VCaP (cell line): ENCODE data around the gene TMOD1.
A peak's percentile ranks its signal among the peaks of the same experiment; 100 is the strongest.

ENCODE experiments used
- H3K27ac ChIP-seq: fragments of 450-650 bp; 2 replicates; pipeline ENCODE4 v1.5.1; 2017
- TF ChIP-seq, protein P1 (sequence below): fragments of 450-650 bp; conservative IDR thresholded peaks from 2 replicates; pipeline ENCODE4 v1.5.1; 2017; ENCODE audit warnings: mild to moderate bottlenecking, moderate library complexity

Gene TMOD1

DNA sequence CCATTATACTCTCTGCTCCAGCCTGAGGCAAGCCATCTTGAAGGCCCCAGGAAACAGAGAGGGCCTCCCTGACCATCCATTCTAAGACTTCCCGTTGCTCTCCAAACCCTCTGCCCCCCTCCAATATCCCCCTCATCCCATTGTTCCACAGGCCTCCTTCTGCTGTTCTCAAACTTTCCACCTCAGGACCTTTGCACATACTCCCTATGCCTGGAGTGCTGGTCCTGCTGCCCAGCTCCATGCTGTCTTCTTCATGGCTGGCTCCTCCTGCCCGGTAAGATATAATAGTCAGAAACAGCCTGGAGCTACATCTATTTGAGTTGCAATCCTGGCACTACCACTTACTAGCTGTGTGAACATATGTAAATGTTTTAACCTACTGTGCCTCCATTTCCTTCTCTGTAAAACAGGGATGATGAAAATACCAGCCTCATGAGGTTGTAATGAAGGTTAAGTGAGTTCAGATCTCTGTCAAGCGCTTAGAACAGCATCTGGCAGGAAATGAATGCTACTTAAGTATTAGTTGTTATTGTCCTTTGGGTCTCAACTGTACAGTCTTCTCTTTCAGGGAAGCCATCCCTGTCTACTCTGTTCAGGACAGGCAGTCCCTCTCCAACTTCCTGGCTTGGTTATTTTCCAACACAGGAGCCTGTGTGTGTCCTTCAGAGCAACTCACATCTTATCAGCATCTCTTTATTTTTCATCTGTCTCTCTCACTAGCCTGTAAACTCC lies 45.8 kb downstream of the TMOD1 start:
- H3K27ac ChIP-seq = peak overlapping the region; percentile 56
- TF ChIP-seq, protein P1, sequence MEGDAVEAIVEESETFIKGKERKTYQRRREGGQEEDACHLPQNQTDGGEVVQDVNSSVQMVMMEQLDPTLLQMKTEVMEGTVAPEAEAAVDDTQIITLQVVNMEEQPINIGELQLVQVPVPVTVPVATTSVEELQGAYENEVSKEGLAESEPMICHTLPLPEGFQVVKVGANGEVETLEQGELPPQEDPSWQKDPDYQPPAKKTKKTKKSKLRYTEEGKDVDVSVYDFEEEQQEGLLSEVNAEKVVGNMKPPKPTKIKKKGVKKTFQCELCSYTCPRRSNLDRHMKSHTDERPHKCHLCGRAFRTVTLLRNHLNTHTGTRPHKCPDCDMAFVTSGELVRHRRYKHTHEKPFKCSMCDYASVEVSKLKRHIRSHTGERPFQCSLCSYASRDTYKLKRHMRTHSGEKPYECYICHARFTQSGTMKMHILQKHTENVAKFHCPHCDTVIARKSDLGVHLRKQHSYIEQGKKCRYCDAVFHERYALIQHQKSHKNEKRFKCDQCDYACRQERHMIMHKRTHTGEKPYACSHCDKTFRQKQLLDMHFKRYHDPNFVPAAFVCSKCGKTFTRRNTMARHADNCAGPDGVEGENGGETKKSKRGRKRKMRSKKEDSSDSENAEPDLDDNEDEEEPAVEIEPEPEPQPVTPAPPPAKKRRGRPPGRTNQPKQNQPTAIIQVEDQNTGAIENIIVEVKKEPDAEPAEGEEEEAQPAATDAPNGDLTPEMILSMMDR = no peak

DNA sequence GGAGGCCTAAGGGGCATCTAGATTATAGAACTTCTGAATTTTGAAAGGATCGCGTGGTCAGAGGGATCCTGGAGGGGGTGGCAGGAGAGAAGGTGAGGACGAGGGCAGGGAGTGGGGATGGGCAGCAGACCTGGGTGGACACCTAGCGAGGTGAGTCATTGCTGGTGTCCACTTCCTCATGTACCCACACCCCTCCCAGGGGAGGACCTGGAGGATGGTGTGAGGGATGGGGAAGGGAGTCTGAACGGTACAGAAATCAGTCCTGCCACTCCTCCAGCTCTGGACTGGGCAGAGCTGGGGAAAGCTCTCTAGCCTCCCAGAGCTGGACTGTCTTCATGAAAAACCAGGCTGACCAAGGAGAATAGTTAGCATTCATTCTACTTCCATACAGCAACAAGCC lies 46.9 kb downstream of the TMOD1 start:
- TF ChIP-seq, protein P1 = no peak
- peak overlapping the region; percentile 56 for H3K27ac ChIP-seq

DNA sequence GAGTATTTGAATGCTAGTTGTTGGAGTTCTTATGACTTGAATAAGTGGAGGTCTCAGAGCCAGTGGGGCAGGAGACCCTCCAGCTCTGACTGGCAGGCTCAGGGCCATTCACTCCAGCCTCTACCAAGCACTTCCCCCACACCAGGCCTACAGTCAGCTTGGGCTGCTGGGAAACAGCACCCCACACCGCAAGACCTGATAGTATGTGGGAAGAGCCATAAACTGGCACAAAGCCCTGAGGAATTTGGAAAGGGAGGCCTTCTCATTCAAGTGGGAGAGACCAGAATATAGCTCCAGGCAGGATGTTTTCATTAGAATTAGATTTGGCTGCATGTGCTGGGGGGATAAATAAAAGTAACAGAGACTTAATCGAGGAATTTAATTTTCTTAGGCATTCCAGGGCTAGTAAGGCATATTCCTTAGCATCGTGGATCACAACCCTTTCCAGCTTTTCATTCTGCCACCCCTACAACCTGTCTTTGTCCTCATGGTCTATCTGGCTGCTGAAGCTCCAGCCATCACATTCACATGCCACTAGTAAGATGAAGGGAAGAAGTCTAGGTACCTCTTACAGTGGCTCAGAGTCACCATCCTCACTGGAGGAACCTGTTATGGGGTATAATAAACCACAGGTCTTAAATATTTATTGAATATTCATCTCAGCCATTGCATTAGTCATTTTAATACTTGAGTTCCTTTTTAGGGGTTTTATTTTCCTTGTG lies 47.5 kb downstream of the TMOD1 start:
- TF ChIP-seq, protein P1 = no peak
- H3K27ac ChIP-seq = no peak overlapping the region

DNA sequence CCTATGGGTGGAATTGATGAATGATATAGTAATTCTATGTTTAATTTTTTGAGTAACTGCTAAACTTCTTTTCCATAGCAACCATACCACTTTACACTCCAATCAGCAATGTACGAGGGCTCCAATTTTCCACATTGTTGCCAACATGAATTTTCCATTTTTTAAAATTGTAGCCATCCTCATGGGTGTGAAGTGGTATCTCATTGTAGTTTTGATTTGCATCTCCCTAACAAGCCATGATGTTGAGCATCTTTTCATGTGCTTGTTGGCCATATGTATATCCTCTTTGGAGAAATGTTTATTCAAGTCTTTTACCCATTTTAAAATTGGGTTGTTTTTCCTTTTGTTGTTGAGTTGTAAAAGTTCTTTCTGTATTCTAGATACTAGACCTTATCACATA lies 48.9 kb downstream of the TMOD1 start:
- H3K27ac ChIP-seq = no peak overlapping the region
- TF ChIP-seq, protein P1 = no peak

GRCh38 chr9:97551308-97551707 lies 49.8 kb downstream of the TMOD1 start:
- TF ChIP-seq, protein P1 = no peak
- no peak overlapping the region for H3K27ac ChIP-seq

DNA sequence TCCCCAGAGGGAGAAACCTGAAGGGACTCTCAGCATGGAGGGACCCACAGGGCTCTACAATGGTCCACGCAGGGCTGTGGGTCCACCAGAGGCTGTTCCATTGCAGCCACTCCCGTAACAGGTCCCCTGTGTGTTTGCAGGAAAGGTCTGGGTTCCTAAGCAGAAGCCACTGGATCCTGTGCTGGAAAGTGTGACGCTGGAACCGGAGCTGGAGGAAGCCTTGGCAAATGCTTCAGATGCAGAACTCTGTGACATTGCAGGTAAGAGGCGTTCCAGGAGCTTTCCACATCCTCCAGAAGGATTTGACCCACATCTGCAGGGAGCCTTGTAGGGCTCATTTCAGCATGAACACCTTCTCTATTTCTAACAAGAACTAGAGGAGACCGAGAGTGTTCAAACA lies 51.7 kb downstream of the TMOD1 start:
- H3K27ac ChIP-seq = no peak overlapping the region
- TF ChIP-seq, protein P1 = no peak

DNA sequence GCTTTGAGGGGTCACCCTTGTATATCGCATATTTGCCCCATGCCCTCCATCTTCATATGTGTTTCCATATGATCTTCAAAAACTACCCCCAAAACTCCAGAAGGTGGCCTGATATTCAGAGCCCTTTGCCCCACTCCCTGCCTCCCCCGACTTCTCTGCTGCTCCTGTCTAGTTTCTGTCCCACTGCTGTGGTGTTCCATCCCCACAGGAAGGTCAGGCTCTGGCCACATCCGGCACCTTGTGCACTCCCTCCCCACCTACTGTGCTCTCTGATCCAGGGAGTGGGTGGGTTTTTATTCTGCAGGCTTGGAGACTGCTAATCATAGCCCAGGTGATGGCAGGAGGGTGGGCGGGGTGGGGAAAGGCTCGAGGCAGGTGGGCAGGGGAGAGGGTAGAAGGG lies 52.4 kb downstream of the TMOD1 start:
- no peak overlapping the region for H3K27ac ChIP-seq
- TF ChIP-seq, protein P1 = no peak
